K562 (cell line): Measurements from ENCODE around the gene SLC29A2. TPM values are rescaled to one million over a fixed set of nuclear protein-coding genes. Genes with fewer than 3 reads are reported as not detected.

ENCODE experiments used
- ATF1 ChIP-seq, 2 experiments: fragments of 450-650 bp in 1 of 2; IDR thresholded peaks; 2 replicates each; pipeline ENCODE4 v1.6.1; 2016; ENCODE audit warnings: missing compliant biosample characterization in 1 of 2, missing genetic modification characterization in 1 of 2
- BRCA1 ChIP-seq, 2 experiments: fragments of 450-650 bp in 1 of 2; sonication (generic) in 1 of 2; formaldehyde crosslinking in 1 of 2; IDR thresholded peaks; 2 replicates each; pipeline versions ENCODE4 v1.5.0 to v1.6.1; 2017 to 2020; ENCODE audit warnings: mild to moderate bottlenecking in 1 of 2, missing genetic modification reagents in 1 of 2
- C11orf30 ChIP-seq: fragments of 450-650 bp; IDR thresholded peaks from 2 replicates; pipeline ENCODE4 v1.6.1; 2016; ENCODE audit warnings: low read depth, mild to moderate bottlenecking
- CREB1 ChIP-seq, 2 experiments: sonication (generic) in 1 of 2; formaldehyde crosslinking in 1 of 2; IDR thresholded peaks; 2 replicates each; pipeline versions ENCODE4 v1.6.1 to v1.8.0; 2012 to 2022; ENCODE audit warnings: inconsistent platforms in 1 of 2, mild to moderate bottlenecking in 1 of 2, missing genetic modification reagents in 1 of 2, moderate library complexity in 1 of 2
- FOXA1 ChIP-seq: fragments of 450-650 bp; IDR thresholded peaks from 2 replicates; pipeline ENCODE4 v1.6.1; 2016; ENCODE audit warnings: mild to moderate bottlenecking, borderline replicate concordance
- HMGN3 ChIP-seq: IDR thresholded peaks from 2 replicates; pipeline ENCODE4 v1.6.1; 2011; ENCODE audit warnings: borderline replicate concordance, low read depth, mild to moderate bottlenecking, mixed read lengths, low read length; ENCODE audit not compliant: insufficient read length; ENCODE audit errors: extremely low read depth
- MCM5 ChIP-seq: fragments of 450-650 bp; IDR thresholded peaks from 2 replicates; pipeline ENCODE4 v1.6.1; 2016; ENCODE audit warnings: low read depth
- MTF1 ChIP-seq: fragments of 250-450 bp; sonication (Bioruptor Pico); IDR thresholded peaks from 2 replicates; pipeline ENCODE4 v1.9.0; 2021; ENCODE audit warnings: moderate library complexity, mild to moderate bottlenecking, inconsistent platforms, borderline replicate concordance
- NCOA6 ChIP-seq: fragments of 450-650 bp; IDR thresholded peaks from 2 replicates; pipeline ENCODE4 v1.6.1; 2017; ENCODE audit warnings: mild to moderate bottlenecking
- NFE2 ChIP-seq: IDR thresholded peaks from 2 replicates; pipeline ENCODE4 v1.6.1; 2014; ENCODE audit warnings: antibody characterized with exemption, low read depth
- PTTG1 ChIP-seq: fragments of 450-650 bp; IDR thresholded peaks from 2 replicates; pipeline ENCODE4 v1.6.1; 2016; ENCODE audit warnings: low read depth, mild to moderate bottlenecking, missing genetic modification characterization, missing compliant biosample characterization
- PYGO2 ChIP-seq: fragments of 450-650 bp; IDR thresholded peaks from 2 replicates; pipeline ENCODE4 v1.6.1; 2016; ENCODE audit warnings: mild to moderate bottlenecking, missing genetic modification characterization, moderate library complexity, missing compliant biosample characterization
- RBM34 ChIP-seq: fragments of 200-400 bp; formaldehyde crosslinking; IDR thresholded peaks from 2 replicates; pipeline ENCODE4 v1.6.1; 2018; ENCODE audit warnings: low read length, borderline replicate concordance; ENCODE audit not compliant: insufficient read depth
- SIRT6 ChIP-seq: IDR thresholded peaks from one replicate; pipeline ENCODE4 v1.6.1; 2012; ENCODE audit warnings: low read depth, mild to moderate bottlenecking, control low read depth, inconsistent platforms, low read length, moderate library complexity
- SMC3 ChIP-seq: conservative IDR thresholded peaks from 2 replicates; pipeline ENCODE4 v1.6.1; 2011; ENCODE audit warnings: low read depth, low read length, improper control_type of control experiment; ENCODE audit not compliant: insufficient read depth
- STAG1 ChIP-seq: sonication (generic); formaldehyde crosslinking; IDR thresholded peaks from 2 replicates; pipeline ENCODE4 v1.5.0; 2020; ENCODE audit warnings: missing genetic modification reagents, borderline replicate concordance
- XRCC3 ChIP-seq: fragments of 450-650 bp; IDR thresholded peaks from 2 replicates; pipeline ENCODE4 v1.6.1; 2017; ENCODE audit warnings: mild to moderate bottlenecking, moderate library complexity
- ZBTB7A ChIP-seq: IDR thresholded peaks from 2 replicates; pipeline ENCODE4 v1.6.1; 2011; ENCODE audit warnings: low read depth, mild to moderate bottlenecking, low read length, moderate library complexity, borderline replicate concordance; ENCODE audit not compliant: control insufficient read depth
- ZEB2 ChIP-seq: fragments of 450-650 bp; IDR thresholded peaks from 2 replicates; pipeline ENCODE4 v1.6.1; 2016
- polyA plus RNA-seq, 8 experiments: library from polyadenylated mRNA; depleted of rRNA in 4 of 8; stranded (reverse) in 5 of 8; unstranded in 3 of 8; fragments of >200 nt; fragmentation: Nextera tagmentation in 2 of 8; fragmentation: Illumina TruSeq in 1 of 8; extraction: Ambion mirVana in 2 of 8; extraction: Trizol in 1 of 8; gene quantifications; 2 replicates each; pipeline versions ENCODE4 v1.2.1 to v1.2.3, GENCODE V29; 2011 to 2014; ENCODE audit warnings: inconsistent platforms in 1 of 8, missing spikeins in 1 of 8
- total RNA-seq, 7 experiments: library from RNA; depleted of rRNA in 6 of 7; stranded (reverse); fragments of >200 nt in 6 of 7; fragmentation: Illumina TruSeq in 2 of 7; extraction: Trizol in 2 of 7; gene quantifications; 2 replicates each; pipeline versions ENCODE4 v1.2.1 to v1.2.3, GENCODE V29; 2011 to 2021; ENCODE audit warnings: low replicate concordance in 1 of 7
- TF ChIP-seq, protein P1 (sequence below): fragments of 250-450 bp; sonication (Bioruptor Pico); IDR thresholded peaks from 2 replicates; pipeline ENCODE4 v1.5.0; 2021
- TF ChIP-seq, protein P2 (sequence below): fragments of 450-650 bp; IDR thresholded peaks from 2 replicates; pipeline ENCODE4 v1.6.1; 2016; ENCODE audit warnings: antibody characterized with exemption
- TF ChIP-seq, protein P3 (sequence below): fragments of 250-450 bp; sonication (Bioruptor Pico); IDR thresholded peaks from 2 replicates; pipeline ENCODE4 v1.4.0; 2020; ENCODE audit warnings: mild to moderate bottlenecking, moderate library complexity

Gene SLC29A2
- total and polyA plus RNA-seq, 9 of the 15 experiments (the other 6 are each of a cell fraction or from before 2014, with no cell fraction given): 2.4 to 48.6 (median 14.2) TPM

DNA sequence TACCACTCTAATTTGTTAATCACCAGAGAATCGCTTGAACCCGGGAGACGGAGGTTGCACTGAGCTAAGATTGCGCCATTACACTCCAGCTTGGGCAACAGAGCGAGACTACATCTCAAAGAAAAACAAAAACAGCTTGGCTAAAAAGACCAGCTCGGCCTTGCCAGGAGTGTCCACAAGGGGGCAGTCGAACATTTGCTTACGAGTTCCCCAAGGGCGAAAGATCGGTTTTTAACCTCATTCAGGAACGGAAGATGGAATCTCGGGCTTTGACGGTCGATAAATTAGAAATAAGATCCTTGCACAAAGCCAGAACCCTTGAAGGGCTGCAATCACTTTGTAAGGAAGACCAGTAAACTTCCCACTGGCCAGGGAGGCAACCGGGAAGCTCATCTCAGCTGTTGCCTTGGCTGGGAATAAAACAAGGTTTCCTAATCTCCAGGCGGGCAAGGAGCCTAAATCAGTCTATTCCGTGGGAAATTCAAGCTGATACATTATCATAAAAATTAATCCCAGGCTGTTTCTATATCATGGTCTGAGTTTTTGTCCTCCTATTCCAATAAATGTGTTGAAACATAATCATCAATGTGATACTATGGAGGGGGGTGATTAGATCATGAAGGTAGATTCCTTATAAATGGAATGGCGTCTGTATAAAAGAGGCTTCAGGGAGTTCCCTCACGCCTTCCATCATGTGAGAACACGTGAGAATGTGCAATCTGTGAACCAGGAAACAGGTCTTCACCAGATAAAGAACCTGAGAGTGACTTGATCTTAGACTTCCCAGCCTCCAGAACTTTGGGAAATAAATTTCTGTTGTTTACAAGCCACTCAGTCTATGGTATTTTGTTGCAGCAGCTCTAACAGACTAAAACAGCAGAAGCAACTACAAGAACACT, 14.9 kb upstream of the SLC29A2 start (continued):
- TF ChIP-seq CREB1 (IDR thresholded peaks at IDR 0.05) (no peak), CREB1 (CRISPR knock-in tag; IDR thresholded peaks at IDR 0.05) (no peak), ATF1 (CRISPR knock-in tag; IDR thresholded peaks at IDR 0.05) (no peak), ATF1 (tag; IDR thresholded peaks at IDR 0.05) (0 out of 2 replicates have a peak, but pooled peaks have one; percentile 22), MTF1 (no peak), MCM5 (no peak), PYGO2 (tag) (no peak), C11orf30 (no peak), ZBTB7A (no peak), RBM34 (no peak), BRCA1 (IDR thresholded peaks at IDR 0.05) (no peak), BRCA1 (CRISPR knock-in tag; IDR thresholded peaks at IDR 0.05) (no peak), ZEB2 (no peak), HMGN3 (no peak), NCOA6 (no peak), FOXA1 (no peak), XRCC3 (no peak), SMC3 (peak; percentile 76), NFE2 (no peak), PTTG1 (no peak), SIRT6 (no peak), STAG1 (CRISPR knock-in tag) (no peak; the same call in 1 of the 2 replicates)
- TF ChIP-seq, protein P1, sequence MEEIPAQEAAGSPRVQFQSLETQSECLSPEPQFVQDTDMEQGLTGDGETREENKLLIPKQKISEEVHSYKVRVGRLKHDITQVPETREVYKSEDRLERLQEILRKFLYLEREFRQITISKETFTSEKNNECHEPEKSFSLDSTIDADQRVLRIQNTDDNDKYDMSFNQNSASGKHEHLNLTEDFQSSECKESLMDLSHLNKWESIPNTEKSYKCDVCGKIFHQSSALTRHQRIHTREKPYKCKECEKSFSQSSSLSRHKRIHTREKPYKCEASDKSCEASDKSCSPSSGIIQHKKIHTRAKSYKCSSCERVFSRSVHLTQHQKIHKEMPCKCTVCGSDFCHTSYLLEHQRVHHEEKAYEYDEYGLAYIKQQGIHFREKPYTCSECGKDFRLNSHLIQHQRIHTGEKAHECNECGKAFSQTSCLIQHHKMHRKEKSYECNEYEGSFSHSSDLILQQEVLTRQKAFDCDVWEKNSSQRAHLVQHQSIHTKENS (CRISPR knock-in tag): no peak
- TF ChIP-seq, protein P2, sequence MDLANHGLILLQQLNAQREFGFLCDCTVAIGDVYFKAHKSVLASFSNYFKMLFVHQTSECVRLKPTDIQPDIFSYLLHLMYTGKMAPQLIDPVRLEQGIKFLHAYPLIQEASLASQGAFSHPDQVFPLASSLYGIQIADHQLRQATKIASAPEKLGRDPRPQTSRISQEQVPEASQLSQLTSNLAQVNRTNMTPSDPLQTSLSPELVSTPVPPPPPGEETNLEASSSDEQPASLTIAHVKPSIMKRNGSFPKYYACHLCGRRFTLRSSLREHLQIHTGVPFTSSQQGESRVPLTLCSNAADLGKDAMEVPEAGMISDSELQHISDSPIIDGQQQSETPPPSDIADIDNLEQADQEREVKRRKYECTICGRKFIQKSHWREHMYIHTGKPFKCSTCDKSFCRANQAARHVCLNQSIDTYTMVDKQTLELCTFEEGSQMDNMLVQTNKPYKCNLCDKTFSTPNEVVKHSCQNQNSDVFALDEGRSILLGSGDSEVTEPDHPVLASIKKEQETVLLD: no peak
- TF ChIP-seq, protein P3, sequence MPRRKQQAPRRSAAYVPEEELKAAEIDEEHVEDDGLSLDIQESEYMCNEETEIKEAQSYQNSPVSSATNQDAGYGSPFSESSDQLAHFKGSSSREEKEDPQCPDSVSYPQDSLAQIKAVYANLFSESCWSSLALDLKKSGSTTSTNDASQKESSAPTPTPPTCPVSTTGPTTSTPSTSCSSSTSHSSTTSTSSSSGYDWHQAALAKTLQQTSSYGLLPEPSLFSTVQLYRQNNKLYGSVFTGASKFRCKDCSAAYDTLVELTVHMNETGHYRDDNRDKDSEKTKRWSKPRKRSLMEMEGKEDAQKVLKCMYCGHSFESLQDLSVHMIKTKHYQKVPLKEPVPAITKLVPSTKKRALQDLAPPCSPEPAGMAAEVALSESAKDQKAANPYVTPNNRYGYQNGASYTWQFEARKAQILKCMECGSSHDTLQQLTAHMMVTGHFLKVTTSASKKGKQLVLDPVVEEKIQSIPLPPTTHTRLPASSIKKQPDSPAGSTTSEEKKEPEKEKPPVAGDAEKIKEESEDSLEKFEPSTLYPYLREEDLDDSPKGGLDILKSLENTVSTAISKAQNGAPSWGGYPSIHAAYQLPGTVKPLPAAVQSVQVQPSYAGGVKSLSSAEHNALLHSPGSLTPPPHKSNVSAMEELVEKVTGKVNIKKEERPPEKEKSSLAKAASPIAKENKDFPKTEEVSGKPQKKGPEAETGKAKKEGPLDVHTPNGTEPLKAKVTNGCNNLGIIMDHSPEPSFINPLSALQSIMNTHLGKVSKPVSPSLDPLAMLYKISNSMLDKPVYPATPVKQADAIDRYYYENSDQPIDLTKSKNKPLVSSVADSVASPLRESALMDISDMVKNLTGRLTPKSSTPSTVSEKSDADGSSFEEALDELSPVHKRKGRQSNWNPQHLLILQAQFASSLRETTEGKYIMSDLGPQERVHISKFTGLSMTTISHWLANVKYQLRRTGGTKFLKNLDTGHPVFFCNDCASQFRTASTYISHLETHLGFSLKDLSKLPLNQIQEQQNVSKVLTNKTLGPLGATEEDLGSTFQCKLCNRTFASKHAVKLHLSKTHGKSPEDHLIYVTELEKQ (CRISPR knock-in tag): no peak
